Measurements from ENCODE around the gene KIF1A. TPM values are rescaled to one million over a fixed set of nuclear protein-coding genes. Genes with fewer than 3 reads are reported as not detected.
A peak's percentile ranks its signal among the peaks of the same experiment; 100 is the strongest.

KIF1A gene
- total and polyA plus RNA-seq, 8 donors, result 0.42 to 6.4 (median 1.9) TPM

DNA sequence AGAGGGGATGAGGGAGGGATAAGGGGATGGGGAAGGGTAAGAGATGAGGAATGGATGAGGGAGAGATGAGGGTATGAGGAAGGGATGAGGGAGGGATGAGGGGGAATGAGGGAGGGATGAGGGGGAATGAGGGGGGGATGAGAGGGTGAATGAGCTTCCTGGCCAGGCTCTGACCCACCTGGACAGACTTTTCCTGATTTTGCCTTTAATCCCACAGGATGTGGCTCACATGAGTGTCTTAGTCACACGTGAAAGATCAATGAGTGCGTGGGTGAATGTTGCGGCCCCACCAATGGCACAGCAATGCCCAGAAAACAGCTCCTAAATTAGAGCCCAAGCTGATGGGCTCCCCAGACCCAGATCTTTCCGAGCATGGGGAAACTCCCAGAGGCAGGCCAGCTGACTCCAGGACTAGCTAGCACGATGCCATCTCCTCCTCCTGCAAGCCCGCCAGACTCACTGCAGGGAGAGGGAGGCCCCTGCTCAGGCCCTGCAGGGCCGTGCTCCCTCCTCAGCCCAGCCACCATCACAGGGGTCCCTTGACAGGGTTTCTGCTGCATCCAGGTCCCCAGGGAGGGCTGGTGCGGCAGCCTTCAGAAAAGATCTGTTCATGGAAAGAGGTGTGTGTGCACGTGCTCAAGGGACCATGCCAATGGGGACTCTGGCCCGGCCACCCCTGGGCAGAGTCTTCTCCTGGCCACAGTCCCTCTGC, 87.0 kb downstream of the KIF1A start:
- TF ChIP-seq, protein P1, sequence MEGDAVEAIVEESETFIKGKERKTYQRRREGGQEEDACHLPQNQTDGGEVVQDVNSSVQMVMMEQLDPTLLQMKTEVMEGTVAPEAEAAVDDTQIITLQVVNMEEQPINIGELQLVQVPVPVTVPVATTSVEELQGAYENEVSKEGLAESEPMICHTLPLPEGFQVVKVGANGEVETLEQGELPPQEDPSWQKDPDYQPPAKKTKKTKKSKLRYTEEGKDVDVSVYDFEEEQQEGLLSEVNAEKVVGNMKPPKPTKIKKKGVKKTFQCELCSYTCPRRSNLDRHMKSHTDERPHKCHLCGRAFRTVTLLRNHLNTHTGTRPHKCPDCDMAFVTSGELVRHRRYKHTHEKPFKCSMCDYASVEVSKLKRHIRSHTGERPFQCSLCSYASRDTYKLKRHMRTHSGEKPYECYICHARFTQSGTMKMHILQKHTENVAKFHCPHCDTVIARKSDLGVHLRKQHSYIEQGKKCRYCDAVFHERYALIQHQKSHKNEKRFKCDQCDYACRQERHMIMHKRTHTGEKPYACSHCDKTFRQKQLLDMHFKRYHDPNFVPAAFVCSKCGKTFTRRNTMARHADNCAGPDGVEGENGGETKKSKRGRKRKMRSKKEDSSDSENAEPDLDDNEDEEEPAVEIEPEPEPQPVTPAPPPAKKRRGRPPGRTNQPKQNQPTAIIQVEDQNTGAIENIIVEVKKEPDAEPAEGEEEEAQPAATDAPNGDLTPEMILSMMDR (IDR thresholded peaks at IDR 0.05), result no peak
- Histone ChIP-seq H3K4me3 (no peak overlapping the region), H3K27me3 (peaks cover 0 to 30% of the 10 kb centered on the region in 2 donors), H3K36me3 (no peaks in the 10 kb centered on the region), H3K9me3 (no peaks in the 10 kb centered on the region), H3K4me1 (no peaks in the 10 kb centered on the region), H3K27ac (no peak overlapping the region)
- intact Hi-C loops (cut with DNase I), result no loop called here
- DNase-seq (peak in 1 of 4 donors; percentile 44), ATAC-seq (no peak)

DNA sequence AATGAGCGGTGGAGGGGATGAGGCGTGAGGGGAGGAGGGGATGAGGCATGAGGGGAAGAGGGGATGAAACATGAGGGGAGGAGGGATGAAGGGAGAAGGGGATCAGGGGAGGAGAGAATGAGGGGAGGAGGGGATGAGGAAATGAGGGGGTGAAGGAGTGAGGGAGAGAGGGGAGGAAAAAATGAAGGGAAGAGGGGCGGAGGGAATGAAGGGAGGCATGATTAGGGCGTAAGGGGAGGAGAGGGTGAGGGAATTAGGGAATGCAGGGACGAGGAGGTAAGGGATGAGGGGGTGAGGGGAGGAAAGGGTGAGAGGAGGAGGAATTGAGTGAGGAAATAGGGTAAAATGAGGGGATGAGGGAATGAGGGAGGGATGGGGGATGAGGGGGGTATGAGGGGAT, 87.8 kb downstream of the KIF1A start:
- DNase-seq (no peak), ATAC-seq (no peak)
- no peaks in the 10 kb centered on the region for H3K9me3 ChIP-seq
- peaks cover 0 to 30% of the 10 kb centered on the region in 2 donors for H3K27me3 ChIP-seq
- intact Hi-C loops (cut with DNase I), result no loop called here
- H3K4me3 ChIP-seq, result no peak overlapping the region
- TF ChIP-seq, protein P1 (IDR thresholded peaks at IDR 0.05), result no peak
- H3K4me1 ChIP-seq, result no peaks in the 10 kb centered on the region
- H3K27ac ChIP-seq, result no peak overlapping the region
- no peaks in the 10 kb centered on the region for H3K36me3 ChIP-seq

DNA sequence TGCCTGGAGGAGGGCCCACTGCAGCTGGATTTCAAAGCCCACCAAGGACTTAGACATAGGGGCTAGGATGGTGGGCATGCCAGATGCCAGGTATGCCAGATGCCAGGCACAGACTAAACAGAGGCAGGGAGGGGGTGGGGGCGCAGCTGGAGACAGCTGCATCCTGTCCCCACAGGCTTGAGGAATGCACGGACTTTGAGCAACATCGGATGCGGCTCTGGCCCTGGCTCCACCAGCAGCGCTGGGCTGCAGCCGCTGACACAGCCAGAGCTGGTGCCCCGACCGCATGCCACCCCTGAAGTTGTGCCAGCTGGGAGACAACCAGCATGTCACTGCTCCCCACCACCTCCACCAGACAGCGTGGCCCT, 88.9 kb downstream of the KIF1A start:
- Histone ChIP-seq H3K27me3 (peaks cover 0 to 21% of the 10 kb centered on the region in 2 donors), H3K27ac (no peak overlapping the region), H3K9me3 (no peaks in the 10 kb centered on the region), H3K4me1 (no peaks in the 10 kb centered on the region), H3K4me3 (no peak overlapping the region), H3K36me3 (no peaks in the 10 kb centered on the region)
- TF ChIP-seq, protein P1 (IDR thresholded peaks at IDR 0.05), result no peak
- DNase-seq (peak in 3 of 4 donors; percentile 37 to 70 (median 40)), ATAC-seq (no peak)
- intact Hi-C loops (cut with DNase I), result no loop called here

DNA sequence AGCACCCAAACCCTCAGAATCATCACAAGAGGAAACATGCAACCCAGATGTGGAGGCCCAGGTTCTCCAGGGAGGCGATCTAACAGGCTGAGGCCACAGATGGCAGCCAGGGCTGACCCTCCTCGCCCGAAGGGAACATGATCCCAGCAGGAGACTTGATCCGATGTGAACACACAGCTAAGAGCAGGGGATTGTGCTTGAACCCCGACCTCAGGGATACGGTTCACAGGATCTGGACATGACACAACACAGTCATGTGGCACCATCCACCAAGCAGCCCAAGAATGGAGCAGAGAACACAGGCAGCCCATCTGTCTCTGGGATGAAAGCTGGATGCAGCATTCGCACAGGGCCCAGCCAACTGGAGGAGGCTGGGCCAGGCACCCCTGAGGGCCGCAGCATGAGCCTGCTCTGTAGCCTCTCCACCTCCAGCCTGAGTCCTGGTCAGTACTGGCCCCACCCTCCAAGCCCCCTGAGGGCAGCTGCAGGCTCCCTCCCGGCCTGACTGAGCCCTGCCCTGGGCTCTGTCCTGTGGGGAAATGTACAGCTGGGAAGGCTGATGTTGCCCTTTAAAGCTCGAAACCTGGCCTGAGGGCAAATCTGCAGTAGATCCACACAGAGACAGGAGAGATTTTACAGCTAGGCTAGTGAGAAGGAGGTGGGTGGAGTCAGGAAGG, 89.4 kb downstream of the KIF1A start:
- no peak overlapping the region for H3K4me3 ChIP-seq
- H3K4me1 ChIP-seq, result no peaks in the 10 kb centered on the region
- ATAC-seq, result no peak
- peak in 1 of 4 donors; percentile 41 for DNase-seq
- intact Hi-C loops (cut with DNase I), result no loop called here
- H3K9me3 ChIP-seq, result no peaks in the 10 kb centered on the region
- H3K36me3 ChIP-seq, result no peaks in the 10 kb centered on the region
- H3K27ac ChIP-seq, result no peak overlapping the region
- TF ChIP-seq, protein P1 (IDR thresholded peaks at IDR 0.05), result no peak
- peaks cover 0 to 19% of the 10 kb centered on the region in 2 donors for H3K27me3 ChIP-seq

DNA sequence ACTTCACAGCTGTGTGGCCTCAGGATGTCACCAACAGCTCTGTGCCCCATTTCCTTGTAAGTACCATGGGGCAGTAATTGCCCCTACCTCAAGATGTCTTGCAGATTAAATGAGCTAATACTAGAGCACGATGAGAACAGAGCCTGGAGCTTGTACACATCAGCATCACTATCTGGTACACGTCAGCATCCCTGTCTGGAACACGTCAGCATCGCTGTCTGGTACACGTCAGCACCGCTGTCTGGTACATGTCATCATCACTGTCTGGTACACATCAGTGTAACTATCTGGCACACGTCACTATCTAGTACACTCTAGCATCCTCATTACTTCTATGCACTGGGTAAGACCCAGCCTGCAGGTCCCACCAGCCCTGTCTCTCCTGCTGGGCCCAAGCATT, 91.2 kb downstream of the KIF1A start:
- no peak overlapping the region for H3K4me3 ChIP-seq
- intact Hi-C loops (cut with DNase I), result no loop called here
- no peaks in the 10 kb centered on the region for H3K4me1 ChIP-seq
- TF ChIP-seq, protein P1 (IDR thresholded peaks at IDR 0.05), result no peak
- no peak overlapping the region for H3K27ac ChIP-seq
- H3K36me3 ChIP-seq, result no peaks in the 10 kb centered on the region
- H3K9me3 ChIP-seq, result no peaks in the 10 kb centered on the region
- no peak for DNase-seq
- ATAC-seq, result no peak
- H3K27me3 ChIP-seq, result peaks cover 0 to 19% of the 10 kb centered on the region in 2 donors
